GM21619 (cell line): Measurements from ENCODE around the gene SLC2A4.

ENCODE experiments used
- ATAC-seq: cut with Tn5 transposase; IDR thresholded peaks from one replicate; pipeline ENCODE4 v1.9.1; 2021; ENCODE audit not compliant: unreplicated experiment

Gene SLC2A4

DNA sequence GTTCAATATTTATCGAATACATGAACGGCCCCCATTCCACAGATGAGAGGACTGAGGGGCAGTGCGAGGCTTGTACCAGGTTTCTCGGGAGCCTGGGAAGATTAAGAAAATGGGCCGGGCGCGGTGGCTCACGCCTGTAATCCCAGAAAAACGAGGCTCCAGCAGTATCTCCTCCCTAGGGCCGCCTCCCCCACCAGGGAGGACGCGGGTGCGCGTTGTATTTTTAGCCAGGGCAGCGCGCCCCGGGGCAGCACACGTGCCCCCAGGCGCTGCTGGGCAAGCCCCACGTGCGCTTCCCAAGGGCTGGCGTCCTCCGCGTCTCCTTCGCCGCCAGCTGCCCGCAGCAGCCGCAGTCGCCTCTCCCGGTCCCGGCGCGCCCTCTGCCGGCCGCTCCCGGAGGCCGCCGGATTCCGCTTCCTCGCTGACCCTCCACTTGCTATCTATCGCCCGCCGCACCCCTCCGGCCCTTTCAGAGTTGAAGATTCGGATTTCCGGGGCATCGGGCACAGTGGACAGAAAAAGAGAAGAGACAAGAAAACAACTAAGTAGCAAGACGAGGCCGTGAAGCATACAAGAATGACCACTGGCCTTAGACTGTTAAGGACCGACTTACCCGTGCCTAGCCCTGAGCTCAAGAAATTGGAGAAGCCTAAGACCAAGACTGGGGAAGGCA, 14.8 kb downstream of the SLC2A4 start:
- no peak for ATAC-seq

DNA sequence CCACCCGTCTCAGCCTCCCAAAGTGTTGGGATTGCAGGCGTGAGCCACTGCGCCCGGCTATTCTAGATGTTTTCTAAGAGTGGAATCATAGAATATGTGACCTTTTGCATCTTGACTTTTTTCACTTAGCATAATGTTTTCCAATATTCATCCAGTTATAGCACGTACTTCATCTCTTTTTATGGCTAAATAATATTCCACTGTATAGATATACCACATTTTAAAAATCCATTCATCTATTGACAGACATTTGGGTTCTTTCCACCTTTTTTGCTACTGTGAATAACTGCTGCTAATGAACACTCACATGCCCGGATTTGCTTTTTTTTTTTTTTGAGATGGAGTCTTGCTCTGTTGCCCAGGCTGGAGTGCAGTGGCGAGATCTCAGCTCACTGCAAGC, 22.7 kb downstream of the SLC2A4 start:
- no peak for ATAC-seq

GRCh38 chr17:7306911-7307685, 25.6 kb downstream of the SLC2A4 start, which contains the start of gene EIF5A:
TSS of gene EIF5A (plus strand) at chr17:7307628. CDS start at chr17:7309636, 2,008 bp downstream.
- peak; percentile 54 for ATAC-seq

DNA sequence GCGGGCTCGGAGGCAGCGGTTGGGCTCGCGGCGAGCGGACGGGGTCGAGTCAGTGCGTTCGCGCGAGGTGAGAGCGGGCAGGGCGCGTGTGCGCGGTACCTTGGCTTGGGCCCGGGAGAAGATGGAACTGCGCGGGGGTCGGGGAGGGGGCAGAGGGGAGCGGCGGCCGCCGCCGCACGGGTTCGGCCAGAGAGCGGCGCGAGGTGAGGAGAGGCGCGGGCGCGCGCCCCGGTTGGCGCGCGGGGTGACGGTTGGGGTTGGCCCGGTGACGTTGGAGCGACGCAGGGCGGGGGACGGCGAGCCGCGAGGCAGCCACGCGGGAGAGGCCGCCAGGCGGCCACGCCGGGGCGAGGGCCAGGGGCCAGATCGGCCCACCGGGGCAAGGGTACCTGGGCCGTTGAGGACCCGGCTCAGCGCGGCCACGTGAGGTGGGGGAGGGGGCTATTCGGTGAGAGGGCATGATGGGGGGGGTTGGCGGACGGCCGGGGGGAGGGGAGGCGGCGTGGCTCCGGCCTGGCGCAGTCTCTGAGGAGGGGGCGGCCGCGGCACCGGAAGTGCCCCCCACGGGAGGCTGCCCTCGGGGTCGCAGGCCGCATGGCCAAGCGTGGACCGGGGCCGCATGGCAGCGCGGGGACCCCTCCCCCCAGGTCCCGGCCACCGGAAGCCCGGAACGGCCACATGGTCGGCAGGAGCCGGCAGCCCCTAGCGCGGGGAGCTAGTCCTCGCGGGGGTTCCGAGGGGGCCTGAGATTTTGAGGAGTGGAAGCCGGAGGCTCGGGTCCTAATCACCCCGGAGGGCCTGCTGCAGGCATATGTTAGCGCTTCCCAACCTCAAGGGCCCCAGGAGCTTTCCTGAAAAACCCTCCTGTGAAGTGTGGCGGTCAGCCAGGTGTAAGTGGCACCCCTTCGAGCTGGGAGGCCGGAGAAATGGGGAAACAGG, 26.4 kb downstream of the SLC2A4 start:
- no peak for ATAC-seq

DNA sequence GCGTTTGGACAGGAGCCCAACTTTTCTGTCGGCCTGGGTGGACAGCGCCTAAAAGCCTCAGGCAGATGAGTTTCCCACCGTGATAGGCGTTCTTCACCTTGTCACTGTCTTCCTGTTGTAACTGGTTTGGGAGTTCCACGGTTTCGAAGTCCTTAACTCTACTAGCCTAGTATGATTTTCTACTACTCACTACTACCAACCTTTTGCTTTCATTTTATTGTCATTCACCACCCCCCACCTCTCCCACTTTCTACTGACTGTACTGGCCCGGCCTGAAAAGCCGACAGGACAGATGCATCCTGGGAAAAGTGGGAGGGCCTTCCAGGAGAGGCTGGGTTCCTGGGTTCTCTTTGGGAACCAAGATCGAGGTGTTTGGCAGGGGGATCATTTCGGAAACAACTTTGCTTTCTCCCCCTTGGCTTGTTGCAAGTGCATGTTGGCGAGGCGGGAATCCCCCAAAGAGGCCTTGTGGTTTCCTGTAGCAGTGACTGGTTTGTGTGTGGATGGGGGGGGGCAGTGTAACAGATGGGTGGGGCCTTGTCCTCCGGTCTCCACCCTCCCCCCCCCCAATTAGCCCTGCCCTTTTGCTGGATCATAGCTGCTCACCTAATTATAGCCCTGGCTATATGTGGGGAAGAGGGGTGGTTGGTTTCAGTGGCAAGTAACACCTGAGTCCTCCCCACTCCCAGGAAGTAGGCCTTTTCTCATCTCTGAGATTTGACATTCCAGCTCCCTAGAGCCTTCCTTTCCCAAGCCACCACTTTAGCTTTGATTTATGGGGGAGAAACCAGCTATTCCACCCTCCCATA, 27.3 kb downstream of the SLC2A4 start:
- no peak for ATAC-seq

DNA sequence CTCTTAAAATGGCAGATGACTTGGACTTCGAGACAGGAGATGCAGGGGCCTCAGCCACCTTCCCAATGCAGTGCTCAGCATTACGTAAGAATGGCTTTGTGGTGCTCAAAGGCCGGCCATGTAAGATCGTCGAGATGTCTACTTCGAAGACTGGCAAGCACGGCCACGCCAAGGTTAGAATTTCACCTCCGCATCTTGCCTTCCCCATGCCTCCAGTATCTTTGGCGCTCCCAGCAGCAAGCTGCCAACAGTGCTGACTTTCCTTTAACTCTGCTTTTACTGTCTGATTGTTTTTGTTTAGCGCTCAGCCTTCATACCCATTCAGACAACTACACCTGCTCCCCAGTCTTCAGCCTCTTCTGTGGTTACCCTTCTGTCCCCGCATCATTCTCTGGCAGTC, 28.1 kb downstream of the SLC2A4 start:
- ATAC-seq: no peak

DNA sequence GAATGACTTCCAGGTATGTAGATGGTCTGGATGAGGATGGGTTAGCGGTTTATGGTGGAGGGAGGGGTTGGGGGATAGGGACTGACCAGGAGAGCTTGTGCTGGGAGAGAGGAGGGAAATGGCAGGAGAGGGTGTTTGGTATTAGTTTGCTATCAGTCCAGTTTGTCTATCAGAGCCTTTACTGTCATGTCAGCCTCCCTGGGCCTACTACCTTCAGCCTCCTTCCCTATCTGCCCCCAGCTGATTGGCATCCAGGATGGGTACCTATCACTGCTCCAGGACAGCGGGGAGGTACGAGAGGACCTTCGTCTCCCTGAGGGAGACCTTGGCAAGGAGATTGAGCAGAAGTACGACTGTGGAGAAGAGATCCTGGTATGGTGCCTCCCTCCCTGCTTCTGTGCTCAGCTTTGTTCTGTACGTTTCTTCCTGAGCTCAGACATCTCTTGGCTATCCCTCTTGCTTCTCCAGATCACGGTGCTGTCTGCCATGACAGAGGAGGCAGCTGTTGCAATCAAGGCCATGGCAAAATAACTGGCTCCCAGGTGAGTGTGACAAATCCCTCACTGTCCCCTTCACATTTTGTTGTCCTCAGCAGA, 29.7 kb downstream of the SLC2A4 start:
- ATAC-seq: no peak

DNA sequence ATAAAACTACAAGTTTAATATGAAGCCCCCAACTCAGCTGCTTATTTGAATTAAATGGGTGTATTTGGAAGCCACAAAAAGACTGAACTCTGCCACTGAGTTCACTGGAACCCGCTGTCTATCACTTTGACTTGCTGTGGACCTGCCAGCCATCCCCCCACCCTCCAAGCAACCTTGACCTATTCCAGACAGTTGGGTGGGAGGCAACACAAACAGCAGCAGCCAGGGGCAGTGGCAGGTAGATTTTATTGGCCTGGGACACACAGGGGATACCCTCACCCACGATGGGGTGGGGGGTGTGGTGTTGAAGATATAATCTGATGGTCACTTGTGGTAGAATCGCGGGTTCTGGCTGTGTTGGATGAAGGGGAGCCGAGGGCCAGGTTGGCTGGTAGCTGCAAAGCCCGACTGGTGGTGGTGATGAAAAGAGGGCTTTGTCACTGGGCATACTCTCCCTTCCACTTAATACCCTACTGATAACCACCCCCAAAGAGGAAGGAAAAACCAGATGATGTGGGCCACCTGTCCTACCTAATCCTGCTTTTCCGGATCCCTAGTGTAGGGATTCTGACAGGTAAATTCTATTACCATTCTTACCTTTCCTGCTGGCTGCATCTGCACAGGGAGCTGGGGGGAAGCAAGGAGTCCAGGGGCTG, 31.0 kb downstream of the SLC2A4 start:
- no peak for ATAC-seq

GRCh38 chr17:7313088-7313889, 31.8 kb downstream of the SLC2A4 start:
- ATAC-seq: no peak

DNA sequence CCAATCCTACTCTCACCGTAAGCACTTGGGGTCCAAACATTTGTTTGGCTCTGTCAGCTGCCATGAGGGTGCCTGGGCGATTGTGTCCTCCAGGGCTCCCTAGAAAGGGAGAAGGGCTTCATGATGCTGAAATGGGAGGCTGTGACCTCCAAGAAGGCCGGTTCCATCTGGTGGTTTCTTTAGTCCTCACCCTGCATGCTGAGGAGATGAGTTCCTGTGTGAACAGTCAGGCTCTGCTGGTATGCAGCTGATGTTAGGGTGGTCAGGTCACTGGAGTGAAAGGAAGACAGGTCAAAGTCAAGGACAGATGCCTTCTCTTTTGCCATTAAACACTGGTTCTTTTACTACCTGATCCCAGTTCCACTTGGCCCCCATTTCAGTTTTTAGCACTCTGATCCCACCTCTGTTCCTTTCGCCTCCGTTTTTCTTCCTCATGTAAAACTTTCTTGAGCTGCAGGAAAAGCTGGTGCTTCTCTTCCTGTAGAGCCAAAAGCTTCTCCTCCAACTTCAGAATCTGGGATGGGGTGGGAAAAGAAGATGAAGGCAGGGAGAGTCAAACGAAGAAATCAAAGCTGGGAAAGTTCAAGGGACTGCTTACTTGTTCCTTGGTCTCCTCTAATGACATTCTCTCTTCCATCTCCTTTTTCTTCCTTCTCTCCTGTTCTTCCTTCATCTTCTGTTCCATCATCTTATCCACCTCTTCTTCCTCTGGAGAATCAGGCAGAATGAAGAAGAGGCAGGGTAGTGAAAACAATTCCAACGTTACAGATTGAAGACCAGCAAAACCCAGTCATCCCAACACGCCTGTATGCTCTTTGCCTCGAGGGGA, 32.6 kb downstream of the SLC2A4 start:
- no peak for ATAC-seq

GRCh38 chr17:7314719-7315569, 33.4 kb downstream of the SLC2A4 start, which contains the start of gene GPS2:
TSS of gene GPS2 (minus strand) at chr17:7315360. CDS start at chr17:7315052, 308 bp downstream.
- ATAC-seq: peak; percentile 72

GRCh38 chr17:7315570-7316235, 34.2 kb downstream of the SLC2A4 start:
- ATAC-seq: no peak

- ATAC-seq: no peak
Measured at GRCh38 chr17:7317161-7317803, 35.8 kb downstream of the SLC2A4 start.

DNA sequence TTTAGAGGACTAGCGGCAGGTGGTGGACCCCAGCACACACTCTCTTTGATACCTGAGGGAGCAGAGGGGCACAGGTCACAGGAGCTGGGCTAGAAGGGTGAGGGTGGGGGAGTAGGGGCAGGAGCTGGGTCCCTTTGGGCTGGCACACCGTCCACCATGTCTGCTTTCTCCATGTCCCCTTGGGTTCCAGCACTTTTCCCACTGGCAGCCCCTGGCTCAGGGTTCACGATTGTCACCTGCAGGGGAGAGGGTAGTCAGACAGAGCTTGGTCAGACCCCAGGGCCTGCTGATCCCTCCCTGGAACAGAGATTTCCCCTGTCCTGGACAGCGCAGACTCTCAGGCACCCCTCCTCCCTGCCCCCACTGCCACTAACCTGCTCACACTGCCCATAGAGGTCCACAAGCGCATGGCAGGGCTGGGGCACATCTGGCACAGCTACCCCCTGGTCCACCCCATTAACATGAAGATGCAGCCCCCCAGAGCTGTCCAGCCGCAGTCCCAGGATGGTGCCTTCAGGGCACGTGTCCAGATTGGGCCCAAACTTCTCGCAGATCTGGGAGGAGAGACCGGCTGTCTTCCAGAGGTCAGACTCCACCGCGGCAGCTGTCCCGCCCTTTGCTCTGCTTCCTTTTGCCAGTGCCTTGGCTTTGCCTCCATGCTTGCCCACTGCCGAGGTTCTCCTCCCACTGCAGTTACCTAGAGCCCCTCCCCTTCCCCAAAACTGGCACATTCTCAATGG, 36.8 kb downstream of the SLC2A4 start:
- ATAC-seq: no peak

- ATAC-seq: no peak
Measured at GRCh38 chr17:7321466-7321865, 39.9 kb downstream of the SLC2A4 start.
